Activated T-helper 1 cell treated with Interleukin-2 at 50 U/mL for 16 hours (primary cell): ENCODE measurements around the gene PIGK.
"Not testable (repeated sequence)": the region's sequence is repeated elsewhere in the genome, so short reads cannot be mapped to it uniquely, and the experiment has no call there.

Experiments
- DNase-seq: peaks from one replicate; pipeline ENCODE4 v3.0.0-alpha.2; 2020; ENCODE audit warnings: low read depth

PIGK gene

DNA sequence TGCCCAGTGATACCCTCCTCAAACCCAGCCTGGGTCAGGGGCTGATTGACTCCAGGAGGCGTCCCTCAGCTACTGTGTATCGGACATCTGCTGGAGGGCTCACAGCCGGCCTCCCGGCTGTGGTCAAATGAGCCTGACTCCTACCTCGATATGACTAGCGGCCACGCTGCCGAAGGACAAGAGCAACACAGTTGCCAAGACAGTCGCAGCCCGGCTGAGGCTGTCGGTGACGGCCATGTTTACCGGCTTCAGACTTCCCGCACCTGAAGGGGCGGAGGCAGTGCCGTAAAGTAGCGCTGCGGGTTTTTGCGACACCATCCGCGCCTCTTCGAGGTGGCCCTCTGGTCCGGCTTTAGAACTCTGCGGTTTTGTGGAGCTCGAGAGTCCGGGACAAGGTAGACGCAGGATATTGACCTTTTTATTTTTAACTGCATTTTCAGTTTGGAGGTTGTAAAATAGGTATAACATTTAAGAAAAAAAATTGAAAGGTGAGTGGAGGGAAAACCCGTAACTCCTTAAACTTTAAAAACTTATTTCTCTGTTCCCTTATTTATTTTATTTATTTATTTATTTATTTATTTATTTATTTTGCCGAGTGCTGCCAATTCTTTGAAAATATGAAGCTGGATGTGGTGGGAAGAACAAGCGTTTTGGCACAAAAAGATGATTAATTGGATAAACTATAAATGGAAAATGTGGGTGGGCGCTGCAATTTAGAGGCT lies at the start of gene PIGK:
PIGK (minus strand) TSS at position 265 of the 722 bp plus-strand sequence; CDS start at position 237, 28 bp downstream.
- DNase-seq = peak; percentile 75

DNA sequence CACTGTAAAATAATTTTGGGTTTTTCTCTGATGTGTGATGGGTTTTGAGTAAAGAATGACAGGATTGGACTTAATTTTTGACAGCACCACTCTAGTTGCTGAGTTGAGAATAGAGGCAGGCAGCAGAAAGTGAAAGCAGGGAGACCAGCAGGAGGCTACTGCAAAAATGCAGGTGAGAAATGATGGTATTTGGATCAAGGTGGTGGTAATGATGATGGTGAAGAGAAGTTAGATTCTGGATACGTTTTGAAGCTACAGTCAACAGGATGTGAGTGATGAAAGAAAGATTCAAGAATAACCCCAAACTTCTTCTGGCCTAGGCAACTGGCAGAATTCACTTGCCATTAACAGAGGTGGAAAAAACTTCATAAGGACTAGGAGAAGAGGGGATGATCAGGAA lies 47.8 kb upstream of the PIGK start:
- DNase-seq = no peak

DNA sequence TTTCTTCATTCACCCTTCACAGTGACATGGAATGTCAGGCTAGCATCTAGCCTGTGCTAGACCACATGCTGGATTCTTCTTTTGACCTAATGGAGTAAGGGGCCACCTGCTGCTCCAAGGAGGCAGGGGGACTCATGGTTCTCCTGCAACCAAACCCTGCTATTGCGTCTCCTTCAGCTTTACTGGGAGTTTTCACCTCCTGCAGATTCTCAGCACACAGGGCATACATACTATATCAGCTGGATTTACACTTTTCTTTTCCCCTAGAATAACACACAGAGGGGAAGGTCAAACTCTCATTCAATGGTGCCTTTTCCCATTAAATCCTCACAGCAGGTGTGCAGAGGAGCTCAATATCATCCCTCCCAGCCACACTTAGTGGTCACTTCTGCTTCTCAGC lies 46.0 kb upstream of the PIGK start:
- no peak for DNase-seq

DNA sequence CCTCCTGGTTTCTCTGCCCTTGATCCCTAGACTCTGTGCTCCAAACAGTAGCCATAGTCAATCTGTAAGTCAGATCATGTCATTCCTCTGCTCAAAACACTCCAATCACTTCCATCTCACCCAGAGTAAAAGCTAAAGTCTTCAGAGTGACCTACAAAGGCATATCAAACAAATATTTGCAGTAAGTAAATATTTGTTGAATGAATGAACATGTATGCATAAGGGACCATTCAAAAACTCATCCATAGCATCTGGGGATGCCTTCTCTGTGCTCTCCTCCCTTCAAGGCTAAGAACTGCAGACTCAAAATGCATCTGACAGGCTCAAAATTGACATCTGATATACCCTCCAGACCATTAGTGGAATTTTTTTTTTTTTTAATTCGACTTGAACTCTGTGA lies 44.5 kb upstream of the PIGK start:
- DNase-seq = no peak

DNA sequence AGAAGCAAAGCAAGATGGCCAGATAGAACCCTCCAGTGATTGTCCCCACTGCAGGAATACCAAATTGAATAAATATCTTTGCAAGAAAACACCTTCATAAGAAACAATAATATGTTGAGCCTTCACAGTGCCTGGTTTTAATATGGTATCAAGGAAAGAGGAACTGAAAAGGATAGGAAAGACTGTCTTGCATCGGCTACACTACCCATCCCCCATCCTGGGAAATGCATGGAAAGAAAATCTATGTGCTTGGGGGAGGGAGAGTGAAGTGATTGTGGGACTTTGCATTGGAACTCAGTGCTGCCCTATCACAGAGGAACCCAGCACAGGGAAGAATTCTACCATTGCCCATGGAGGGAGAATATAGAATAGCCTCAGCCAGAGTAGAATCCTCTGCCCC lies 34.0 kb upstream of the PIGK start:
- no peak for DNase-seq

DNA sequence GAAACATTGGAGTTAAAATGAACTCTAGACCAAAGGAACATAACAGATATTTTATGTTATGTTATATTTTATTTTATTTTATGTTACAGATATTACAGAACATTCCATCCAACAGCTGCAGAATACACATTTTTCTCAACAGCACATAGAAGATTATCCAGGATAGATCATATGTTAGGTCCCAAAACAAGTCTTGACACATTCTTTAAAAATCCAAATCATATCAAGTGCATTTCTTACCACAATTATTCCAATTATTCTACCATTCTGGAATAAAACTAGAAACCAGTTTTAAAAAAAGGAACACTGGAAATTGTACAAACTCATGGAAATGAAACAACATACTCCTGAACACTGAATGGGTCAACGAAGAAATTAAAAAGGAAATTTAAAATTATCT lies 30.9 kb upstream of the PIGK start:
- no peak for DNase-seq

DNA sequence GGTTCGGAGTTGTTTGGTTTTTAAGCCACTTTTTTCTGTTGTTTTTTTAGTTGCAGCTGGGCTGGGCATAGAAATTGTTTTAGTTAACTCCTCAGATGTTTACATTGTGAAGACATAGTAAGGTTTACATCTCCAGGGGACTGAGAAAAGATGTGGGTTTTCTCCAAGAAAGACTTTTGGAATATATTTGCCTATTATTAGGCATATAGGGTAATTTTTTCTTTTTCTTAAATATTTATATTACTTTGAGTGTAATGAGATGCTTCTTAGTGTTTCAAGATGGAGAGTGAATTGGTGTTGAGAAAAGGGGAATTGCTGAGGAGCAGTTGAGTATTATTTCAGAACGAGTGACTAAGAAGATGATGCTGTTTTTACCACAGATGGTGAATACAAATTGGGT lies 26.6 kb upstream of the PIGK start:
- DNase-seq = no peak

DNA sequence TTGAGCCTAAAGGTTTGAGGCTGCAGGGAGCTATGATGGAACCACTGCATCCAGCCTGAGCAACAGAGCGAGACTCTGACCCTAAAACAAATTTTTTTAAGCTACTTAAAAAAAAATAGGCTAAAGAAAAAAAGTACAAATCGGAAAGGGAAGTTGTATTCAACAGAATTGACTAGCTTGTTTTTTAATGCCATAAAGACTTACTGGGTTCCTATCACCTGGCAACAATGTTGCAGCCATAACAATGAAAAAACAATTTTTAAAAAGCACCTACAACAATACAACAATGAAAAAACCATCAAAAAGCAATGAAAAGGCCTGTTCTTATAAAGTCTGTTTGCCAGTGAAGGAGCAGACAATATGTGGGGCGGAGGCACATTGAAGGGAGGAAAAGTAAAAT lies 20.1 kb upstream of the PIGK start:
- no peak for DNase-seq

DNA sequence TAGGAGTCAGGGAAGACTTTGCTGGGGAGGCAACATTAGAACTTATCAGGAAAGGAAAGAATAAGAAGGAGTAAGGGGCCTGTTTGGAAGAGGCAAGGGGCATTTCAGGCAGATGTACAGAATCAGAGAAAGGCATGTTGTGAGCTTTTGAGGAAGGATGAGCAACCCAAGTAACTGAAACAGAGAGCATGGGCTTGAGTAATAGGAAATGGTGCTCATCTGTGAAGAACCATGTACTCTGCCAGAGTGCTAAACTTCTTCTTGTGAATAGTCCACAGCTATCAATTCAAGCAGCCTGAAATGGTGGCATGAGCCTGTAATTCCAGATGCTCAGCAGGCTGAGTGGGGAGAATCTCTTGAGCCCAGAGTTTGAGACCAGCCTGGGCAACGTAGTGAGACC lies 19.2 kb upstream of the PIGK start:
- DNase-seq = no peak

DNA sequence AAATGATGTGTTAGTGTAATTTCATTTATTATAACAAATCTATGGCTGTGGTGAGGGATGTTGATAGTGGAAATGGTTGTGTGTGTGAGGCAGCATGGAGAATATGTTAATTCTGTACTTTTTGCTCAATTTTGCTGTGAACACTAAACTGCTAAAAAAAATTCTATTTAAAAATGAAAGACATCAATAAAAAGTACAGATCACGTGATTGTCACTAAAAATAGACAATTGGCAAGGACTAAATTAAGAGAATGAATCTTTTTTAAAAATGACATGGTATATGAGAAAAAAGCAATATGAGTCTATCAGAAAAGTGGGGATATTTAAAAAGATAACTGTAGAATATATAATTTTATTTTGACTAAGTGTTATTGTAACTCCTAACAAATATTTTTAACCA lies 15.7 kb upstream of the PIGK start:
- DNase-seq = no peak

DNA sequence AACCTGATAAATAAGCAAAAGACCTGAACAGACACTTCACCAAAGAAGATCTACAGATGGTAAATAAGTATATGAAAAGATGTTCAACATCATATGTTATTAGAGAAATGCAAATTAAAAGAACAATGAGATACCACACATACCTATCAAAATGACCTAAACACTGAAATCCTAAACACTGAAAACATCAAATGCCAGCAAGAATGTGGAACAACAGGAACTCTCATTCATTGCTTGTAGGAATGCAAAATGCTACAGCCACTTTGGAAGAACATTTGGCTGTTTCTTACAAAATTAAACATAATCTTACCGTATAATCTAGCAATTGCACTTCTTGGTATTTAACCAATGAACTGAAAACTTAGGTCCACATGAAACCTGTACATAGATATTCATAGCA lies 14.9 kb upstream of the PIGK start:
- DNase-seq = no peak

DNA sequence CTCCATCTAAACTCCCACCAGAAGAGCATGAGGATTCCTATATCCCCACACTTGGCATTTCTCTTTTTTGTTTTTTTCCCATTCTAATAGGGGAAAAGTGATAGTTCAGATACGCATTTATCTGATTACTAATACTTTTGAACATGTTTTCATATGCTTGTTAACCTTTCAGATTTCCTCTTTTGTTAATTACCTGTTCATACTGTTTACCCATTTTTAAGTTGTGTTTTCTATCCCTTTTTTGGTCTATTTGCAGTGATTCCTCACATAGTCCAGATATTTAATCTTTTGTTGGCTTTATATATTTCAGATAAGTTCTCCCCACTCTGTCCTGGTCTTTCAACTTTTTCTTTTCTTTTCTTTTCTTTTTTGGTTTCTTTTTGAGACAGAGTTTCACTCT lies 13.6 kb upstream of the PIGK start:
- DNase-seq = no peak

DNA sequence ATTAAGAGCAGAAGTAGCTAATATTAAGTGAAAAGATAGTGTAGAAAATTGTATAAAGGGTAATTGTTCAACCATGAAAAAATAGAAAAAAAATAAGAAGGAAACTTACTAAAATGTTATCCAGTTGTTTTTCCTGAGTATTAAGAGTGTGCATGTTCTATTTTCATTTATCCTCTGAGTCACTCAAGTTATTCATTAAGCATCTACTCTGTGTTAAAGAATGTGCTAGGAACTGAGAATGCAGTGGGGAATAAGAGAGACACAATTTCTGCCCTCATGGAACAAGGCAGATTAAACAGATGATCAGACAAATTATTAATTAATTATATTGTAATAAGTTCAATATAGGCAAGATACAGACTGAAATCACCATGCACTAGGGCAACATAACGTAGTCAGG lies 10.8 kb upstream of the PIGK start:
- no peak for DNase-seq

DNA sequence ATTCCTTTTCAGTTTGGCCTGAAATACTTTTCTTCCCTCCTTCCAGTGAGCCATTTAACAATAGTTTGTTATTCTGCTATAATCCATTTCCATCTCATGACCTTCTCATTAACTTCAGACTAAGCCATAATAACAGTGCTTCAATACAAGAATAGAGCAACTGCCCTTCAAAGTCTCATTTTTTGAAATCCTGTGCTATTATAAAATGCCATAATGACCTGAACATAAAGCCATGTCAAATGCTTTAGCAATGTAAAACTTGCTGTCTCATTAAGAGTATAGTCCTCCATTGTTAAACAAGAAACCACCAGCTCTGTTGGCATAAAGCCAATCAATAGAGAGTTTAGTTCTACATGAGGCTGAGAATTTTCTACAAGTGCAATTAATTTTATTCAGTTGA lies 9.6 kb upstream of the PIGK start:
- DNase-seq = no peak

DNA sequence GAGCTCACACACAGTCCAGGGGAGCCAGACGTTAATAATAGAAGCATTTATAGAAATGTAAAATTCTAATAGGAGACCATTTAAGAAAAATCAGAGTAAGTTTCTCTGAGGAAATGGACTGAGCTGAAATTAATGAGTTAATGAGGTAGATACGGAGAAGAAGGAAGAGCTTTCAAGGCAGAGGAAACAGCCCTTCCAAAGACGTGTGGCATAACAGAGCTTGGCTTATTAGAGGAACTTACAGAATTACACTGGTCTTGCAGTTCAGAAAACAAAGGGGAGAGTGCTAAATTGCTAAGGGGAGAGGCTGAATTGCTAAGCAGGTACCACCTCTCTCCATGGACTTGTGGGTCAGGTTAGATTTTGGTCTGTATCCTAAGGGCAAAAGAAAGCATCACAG lies 8.2 kb upstream of the PIGK start:
- DNase-seq = no peak

DNA sequence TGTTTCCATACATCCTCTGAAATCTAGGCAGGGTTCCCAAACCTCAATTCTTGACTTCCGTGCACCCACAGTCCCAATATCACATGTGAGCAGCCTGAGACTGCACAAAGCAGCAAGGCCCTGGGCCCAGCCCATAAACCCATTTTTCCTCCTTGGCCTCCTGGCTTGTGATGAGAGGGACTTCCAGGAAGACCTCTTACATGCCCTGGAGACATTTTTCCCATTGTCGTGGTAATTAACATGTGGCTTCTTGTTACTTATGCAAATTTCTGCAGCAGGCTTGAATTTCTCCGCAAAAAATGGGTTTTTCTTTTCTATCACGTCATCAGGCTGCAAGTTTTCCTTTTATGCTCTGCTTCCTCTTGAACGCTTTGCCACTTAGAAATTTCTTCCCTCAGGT lies 3.3 kb upstream of the PIGK start:
- no peak for DNase-seq

DNA sequence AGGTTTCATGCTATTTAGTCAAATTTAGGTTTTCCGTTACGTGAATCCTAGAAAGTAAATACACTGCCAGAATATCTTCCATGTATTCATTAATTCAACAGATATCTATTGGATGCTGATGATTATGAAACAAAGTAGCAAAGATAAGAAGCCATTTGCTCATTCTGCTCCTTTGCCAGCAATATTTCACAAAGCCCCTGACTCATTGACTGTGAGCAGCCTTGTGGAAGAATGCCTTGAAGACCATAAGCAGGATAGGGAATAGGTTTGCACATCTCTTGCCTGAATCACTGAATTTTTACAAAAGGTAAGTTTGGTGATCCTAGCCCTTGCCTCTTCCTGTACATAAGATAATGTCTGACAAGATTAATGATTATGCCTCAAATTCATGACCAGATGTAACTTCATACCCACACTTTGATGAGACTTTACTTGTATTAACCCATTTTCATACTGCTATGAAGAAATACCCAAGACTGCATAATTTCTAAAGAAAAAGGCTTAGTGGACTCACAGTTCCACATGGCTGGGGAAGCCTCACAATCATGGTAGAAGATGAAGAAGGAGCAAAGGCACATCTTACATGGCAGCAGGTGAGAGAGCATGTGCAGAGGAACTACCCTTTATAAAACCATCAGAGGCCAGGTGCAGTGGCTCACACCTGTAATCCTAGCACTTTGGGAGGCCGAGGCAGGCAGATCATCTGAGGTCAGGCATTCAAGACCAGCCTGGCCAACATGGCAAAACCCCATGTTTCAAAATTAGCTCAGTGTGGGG lies 1.6 kb upstream of the PIGK start:
- DNase-seq = no peak

DNA sequence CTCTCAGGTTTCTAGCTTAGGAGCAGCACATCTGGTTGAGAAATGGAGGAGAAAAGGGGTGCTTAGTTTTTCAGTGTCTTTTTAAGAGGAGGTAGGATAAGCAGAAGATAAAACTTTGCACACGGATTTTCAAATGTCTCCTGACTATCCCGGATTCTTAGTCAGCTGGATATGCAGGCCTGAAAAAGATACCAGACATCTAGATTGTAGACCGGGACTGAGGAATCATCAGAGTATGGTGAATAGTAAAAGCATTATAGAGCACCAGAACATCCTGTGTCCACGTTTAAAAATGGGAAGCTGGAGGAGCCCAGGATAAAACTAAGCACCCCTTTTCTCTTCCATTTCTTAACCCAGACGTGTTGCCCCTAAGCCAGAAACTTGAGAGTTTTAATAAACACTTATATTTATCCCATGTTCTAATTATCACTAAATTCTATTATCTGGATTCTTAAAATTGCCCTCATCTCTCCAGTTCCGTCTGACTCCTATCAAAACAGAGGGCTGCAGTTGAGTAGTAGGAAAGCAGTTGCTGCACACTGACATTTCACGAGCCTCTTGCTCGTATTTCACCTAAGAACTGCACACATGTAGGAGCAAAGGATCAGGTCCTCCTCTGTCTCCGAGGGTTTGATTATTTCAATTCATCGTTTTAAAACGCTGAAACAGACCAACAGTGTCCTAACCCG lies 609 bp downstream of the PIGK start:
- no peak for DNase-seq

DNA sequence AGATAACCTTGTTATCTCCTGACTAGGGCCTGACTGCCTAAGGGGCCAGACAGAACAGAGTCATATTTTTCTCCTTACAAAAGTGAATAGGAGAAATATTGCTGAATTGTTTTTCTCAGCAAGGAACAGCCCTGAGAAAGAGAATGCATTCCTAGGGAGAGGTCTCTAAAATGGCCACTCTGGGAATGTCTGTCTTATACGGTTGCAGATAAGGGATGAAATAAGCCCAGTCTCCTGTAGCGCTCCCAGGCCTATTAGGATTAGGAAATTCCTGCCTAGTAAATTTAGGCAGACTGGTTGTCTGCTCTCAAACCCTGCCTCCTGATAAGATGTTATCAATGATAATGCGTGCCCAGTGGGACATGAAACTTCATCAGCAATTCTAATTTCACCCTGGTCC lies 15.2 kb downstream of the PIGK start:
- not testable (repeated sequence) for DNase-seq

DNA sequence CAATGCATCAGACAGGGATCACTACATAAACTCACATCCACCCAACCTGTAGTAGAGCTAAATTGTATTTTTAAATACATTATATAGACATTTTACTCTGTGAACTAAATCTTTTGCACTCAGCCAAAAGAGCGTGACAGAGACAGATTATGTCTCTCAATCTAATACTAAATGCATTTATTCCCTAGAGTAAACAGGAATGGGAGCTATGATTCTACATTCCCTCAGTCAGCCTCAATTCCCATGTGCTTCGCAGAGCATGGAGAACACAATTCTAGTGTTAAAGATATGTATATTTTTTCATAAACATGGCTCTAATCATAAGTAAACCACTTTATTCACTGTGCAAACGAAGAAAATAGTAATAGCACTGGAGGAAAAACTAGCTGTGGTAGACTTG lies 16.5 kb downstream of the PIGK start:
- no peak for DNase-seq

DNA sequence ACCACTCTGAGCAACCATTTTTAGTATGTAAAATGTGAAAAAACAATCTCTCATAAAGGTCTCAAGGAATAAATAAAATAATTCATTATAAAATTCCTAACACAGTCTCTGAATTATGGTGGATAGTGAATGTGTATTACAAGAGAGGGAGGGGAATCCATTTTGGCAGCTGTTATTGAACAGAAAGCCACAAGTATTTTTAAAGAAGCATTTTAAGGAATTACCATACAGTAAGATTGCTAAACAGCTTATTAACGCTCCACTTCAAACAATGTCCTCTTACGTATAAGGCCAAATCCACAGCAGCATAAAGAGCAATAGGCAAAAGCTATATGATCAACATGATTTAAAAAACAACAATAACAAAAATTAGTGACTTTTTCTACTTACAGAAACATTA lies 18.4 kb downstream of the PIGK start:
- DNase-seq = no peak

DNA sequence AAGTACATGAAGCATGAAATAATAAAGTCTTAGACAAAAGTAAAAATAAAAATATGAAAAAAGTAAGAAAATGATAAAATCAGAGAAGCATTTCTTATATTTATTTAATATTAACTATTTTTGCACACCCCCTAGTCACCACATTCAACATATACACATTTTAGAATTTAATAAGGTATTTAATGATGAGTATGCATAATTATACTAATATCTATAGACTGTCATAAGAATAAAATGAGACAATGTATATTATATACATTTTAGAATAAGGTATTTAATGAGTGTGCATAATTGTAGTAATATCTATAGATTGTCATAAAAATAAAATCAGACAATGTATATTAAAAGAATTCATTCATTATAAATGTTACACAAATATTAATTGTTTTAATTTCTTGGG lies 18.9 kb downstream of the PIGK start:
- no peak for DNase-seq

DNA sequence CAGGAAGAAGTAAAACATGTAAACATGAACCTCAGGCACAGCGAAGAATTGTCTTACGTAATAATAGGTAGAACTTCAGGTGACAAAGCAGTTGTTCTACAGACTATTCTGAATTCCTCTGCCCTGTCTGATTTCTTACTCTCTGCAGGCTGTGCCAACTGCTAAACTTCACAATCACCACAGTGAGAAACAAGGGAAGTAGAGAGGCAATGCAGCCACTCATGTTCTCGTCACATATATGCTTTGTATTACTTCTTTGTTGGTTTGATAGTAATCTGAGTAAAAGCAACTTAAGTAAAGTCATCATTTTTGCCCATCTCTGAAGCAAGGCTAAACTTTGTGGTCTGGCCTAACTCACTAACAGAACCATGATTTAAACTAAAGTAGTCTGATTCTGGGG lies 21.9 kb downstream of the PIGK start:
- no peak for DNase-seq
